ENCODE data around the gene ELK1.
"Not testable (repeated sequence)": the region's sequence is repeated elsewhere in the genome, so short reads cannot be mapped to it uniquely, and the experiment has no call there.

ELK1 gene

GRCh38 chrX:47611489-47611888, 38.9 kb downstream of the ELK1 start:
- DNase-seq (ENCODE audit: extremely low read depth, low read depth): no peak

GRCh38 chrX:47610511-47610910, 39.9 kb downstream of the ELK1 start:
- no peak for TF ChIP-seq CTCF (IDR thresholded peaks at IDR 0.05; ENCODE audit: low read depth, low read length)
- no peak for DNase-seq (ENCODE audit: extremely low read depth, low read depth)

More at GRCh38 chrX:47611489-47611888, 38.9 kb downstream of the ELK1 start:
- TF ChIP-seq CTCF (IDR thresholded peaks at IDR 0.05; ENCODE audit: low read depth, low read length): no peak

GRCh38 chrX:47608130-47608810, 42.1 kb downstream of the ELK1 start:
- DNase-seq (ENCODE audit: extremely low read depth, low read depth): no peak
- no peak for TF ChIP-seq CTCF (IDR thresholded peaks at IDR 0.05; ENCODE audit: low read depth, low read length)

- DNase-seq (ENCODE audit: extremely low read depth, low read depth): no peak
- no peak for TF ChIP-seq CTCF (IDR thresholded peaks at IDR 0.05; ENCODE audit: low read depth, low read length)
Observed at GRCh38 chrX:47607091-47607490, 43.3 kb downstream of the ELK1 start.

- no peak for DNase-seq (ENCODE audit: extremely low read depth, low read depth)
- no peak for TF ChIP-seq CTCF (IDR thresholded peaks at IDR 0.05; ENCODE audit: low read depth, low read length)
Observed at GRCh38 chrX:47605024-47605423, 45.3 kb downstream of the ELK1 start.

GRCh38 chrX:47603125-47603524, 47.2 kb downstream of the ELK1 start:
- not testable (repeated sequence) for DNase-seq (ENCODE audit: extremely low read depth, low read depth)

- no peak for TF ChIP-seq CTCF (IDR thresholded peaks at IDR 0.05; ENCODE audit: low read depth, low read length)
- no peak for DNase-seq (ENCODE audit: extremely low read depth, low read depth)
Observed at GRCh38 chrX:47597222-47597621, 53.1 kb downstream of the ELK1 start.

- no peak for DNase-seq (ENCODE audit: extremely low read depth, low read depth)
- no peak for TF ChIP-seq CTCF (IDR thresholded peaks at IDR 0.05; ENCODE audit: low read depth, low read length)
Observed at GRCh38 chrX:47596256-47596655, 54.1 kb downstream of the ELK1 start.
